SIG-M5 treated with dmso at 0.1 percent for 504 hours (cell line): ENCODE measurements around the gene LCLAT1.

Source experiments
- DNase-seq: peaks from one replicate; lab custom pipeline; 2025; ENCODE audit not compliant: unreplicated experiment; lab: John Stamatoyannopoulos, UW

LCLAT1 gene

GRCh38 chr2:30689496-30690125 lies 242.6 kb downstream of the LCLAT1 start:
- DNase-seq, result no peak

GRCh38 chr2:30690126-30690561 lies 243.1 kb downstream of the LCLAT1 start:
- DNase-seq, result no peak

- DNase-seq, result no peak
These were observed 244.3 kb downstream of the LCLAT1 start for GRCh38 chr2:30691091-30691947.

- DNase-seq, result no peak
These were observed 245.1 kb downstream of the LCLAT1 start for GRCh38 chr2:30691948-30692828.

- DNase-seq, result no peak
These were observed 245.8 kb downstream of the LCLAT1 start for GRCh38 chr2:30692829-30693275.
